HL-60/S4 treated with retinoic acid at 250 ng/mL for 4 days and 3 days (cell line): ENCODE measurements around the gene CPA2.
"Not testable (repeated sequence)": the region's sequence is repeated elsewhere in the genome, so short reads cannot be mapped to it uniquely, and the experiment has no call there.

Source experiments
- in situ Hi-C: fragments of 300-500 bp; cut with MboI; formaldehyde crosslinking; loops from 2 replicates; pipeline ENCODE4 v1.7.0; 2022; ENCODE audit warnings: low sequenced_read_pairs

The CPA2 gene

GRCh38 chr7:130305433-130306042 lies 38.9 kb downstream of the CPA2 start:
- in situ Hi-C loops: no loop called here

DNA sequence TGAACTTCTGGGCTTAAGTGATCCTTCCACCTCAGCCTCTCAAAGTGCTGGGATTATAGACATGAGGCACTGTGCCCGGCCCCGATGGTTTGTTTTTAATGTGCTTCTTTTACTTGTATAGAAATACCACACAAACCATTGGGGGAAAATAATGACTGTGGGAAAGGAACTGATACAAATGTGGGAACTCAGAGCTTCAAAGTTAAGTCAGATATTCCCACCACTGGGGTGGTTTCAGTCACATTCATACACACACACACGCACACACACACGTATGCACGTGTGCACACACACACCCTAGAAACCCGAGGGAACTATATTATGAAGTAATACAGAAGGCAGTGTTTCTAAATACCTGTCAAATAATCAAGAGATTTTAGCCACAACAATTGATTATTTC lies 43.3 kb downstream of the CPA2 start:
- in situ Hi-C loops: no loop called here

DNA sequence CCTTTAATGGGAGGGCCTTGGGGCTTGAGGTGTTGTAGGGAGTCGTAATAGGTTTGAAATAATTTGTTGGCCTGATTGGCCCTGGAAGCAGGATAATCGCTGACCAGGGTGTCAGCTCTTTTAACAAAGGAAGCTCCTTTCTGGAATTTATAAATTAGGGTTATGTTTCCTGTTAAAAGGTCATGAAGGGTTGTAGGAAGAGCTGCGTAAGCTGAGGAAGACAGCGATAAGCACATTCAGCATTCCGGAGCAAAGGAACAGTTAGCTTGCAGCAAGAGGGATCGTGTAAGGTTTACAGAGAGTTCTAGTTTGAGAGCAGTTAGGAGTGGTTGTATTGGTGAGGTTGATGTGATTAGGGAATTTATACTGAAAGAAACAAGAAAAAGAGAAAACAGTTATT lies 47.6 kb downstream of the CPA2 start:
- in situ Hi-C loops: no loop called here

DNA sequence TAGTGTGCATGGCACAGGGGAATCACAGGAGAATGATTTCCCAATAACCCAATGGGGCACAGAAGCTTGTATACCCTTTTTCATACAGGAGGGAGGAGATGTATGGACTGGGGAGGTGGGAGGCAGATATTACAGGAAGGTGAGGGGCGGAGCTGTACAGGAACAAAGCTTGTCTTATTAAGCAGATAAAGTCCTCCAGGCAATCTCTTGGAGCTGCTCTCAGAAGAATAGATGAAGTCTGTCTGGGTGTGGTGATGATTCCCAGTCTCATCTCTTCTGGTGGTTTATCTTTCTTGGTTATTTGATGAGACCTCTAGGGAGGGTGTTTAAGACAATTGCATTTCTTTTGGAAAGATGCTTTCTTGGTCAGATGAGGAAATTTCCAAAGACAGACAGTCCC lies 52.9 kb downstream of the CPA2 start:
- in situ Hi-C loops: no loop called here

DNA sequence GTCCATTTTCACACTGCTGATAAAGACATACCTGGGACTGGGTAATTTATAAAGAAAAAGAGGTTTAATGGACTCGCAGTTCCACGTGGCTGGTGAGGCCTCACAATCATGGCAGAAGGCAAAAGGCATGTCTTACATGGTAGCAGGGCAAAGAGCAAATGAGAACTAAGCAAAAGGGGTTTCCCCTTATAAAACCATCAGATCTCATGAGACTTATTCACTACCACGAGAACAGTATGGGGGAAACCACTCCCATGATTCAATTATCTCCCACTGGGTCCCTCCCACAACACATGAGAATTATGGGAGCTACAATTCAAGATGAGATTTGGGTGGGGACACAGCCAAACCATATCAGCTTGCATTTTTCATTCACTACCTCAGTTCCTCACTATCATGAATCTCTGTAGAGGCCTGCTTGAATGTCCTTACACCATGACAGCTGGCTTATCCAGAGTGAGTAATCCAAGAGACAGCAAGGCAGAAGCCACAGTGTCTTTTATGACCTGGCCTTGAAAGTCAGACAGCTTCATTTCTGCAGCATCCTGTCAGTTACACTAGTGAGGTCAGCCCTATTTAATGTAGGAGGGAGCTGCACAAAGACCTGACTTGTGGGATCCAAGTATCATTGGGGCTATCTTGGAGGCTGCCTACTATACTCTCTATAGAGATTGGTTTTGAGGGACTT lies 55.0 kb downstream of the CPA2 start:
- in situ Hi-C loops: not testable (repeated sequence)

DNA sequence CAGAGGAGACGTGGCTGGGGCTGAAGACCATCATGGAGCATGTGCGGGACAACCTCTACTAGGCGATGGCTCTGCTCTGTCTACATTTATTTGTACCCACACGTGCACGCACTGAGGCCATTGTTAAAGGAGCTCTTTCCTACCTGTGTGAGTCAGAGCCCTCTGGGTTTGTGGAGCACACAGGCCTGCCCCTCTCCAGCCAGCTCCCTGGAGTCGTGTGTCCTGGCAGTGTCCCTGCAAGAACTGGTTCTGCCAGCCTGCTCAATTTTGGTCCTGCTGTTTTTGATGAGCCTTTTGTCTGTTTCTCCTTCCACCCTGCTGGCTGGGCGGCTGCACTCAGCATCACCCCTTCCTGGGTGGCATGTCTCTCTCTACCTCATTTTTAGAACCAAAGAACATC lies 56.0 kb downstream of the CPA2 start:
- in situ Hi-C loops: no loop called here

DNA sequence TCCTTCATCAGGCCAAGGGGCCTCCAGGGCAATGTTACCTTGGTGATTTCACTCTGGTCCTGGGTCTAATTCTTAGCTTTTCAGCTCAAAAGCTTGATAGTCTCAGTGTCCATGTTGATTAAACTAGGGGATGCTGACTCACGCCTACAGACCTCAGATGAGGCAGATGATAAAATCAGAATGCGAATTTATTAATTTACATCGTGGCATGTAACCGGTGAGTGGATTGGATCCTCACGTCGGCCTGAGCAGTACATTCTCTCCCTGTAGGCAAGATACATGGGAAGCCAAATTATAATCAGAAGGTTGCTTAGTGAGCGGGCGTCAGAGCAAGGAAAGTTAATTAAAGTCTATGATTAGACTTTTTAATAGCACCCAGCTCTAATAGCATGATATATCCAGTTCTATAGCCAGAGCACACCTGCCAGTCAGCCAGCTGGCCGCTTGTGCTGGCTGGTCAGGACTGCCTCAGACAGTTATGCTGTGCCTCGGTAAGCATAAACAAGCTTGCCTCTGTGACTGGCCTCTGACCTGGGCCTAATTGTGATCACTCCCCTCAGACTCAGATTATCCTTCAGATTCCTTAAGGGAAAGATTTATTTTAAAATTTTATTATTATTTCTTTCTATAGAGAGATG lies 57.8 kb downstream of the CPA2 start:
- in situ Hi-C loops: no loop called here

DNA sequence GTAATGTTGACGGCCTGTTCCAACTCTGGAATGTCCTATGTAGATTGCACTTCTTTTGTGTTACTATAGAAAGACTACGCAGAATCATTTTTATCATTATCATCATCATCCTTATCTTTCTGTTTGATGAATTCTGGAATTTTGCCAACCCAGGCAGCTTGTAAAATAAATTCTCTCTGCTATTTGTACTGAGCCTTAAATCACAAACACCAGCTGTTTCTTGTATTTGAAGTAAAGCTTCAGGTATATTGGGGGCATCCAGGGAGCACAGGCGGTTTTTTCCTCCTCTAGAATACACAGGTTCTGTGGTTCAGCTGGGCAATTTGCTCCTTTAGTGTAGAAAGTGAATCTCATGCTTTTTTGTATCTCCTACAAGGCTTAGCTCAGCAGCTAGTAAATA lies 63.0 kb downstream of the CPA2 start:
- in situ Hi-C loops: no loop called here

DNA sequence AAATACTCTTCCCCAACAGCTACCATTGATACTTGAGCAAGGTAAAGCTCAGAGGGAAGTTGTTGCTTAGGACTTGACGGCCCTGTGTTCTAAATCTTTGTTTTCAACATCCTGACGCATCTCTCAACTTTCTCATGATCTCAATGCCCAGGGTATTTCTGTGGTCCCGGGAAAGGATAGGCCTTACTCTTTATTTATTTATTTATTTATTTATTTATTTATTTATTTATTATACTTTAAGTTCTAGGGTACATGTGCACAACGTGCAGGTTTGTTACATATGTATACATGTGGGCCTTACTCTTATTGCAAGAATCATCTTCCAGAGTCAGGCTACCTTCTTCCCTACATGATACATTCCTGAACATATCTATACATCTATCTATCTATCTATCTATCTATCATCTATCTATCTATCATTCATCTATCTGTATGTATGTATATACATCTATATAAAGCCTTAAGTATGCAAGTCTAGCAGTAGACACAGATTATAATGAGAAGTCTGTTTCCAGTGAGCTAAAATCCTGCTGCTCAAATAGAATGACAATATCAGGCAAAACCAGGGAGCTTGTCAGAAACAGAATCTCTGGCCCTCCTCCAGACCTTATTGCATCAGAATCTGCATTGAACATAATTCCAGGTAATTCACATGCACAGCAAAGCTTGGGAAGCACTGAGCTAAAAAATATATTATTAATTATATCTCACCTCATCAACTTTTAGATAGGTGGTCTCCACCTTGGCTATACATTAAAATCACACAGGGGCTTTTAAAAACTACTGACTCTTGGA lies 65.8 kb downstream of the CPA2 start:
- in situ Hi-C loops: no loop called here

- in situ Hi-C loops: no loop called here
Measured at GRCh38 chr7:130333832-130334231, 67.2 kb downstream of the CPA2 start.

DNA sequence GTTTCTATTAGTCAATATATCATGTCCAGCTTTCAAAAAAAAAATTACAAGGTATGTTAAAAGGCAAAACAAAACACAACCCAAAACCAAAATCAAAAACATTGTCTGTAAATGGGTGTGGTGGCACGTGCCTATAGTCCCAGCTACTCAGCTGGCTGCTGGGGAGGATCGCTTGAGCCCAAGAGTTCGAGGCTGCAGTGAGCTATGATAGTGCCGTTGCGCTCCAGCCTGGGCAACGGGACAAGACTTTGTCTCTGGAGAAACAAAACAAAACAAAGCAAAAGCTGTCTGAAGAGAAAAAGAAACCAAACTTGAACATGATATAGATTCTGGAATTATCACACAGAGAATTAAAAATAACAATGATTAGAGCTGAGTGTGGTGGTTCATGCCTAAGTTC lies 67.6 kb downstream of the CPA2 start:
- in situ Hi-C loops: no loop called here

DNA sequence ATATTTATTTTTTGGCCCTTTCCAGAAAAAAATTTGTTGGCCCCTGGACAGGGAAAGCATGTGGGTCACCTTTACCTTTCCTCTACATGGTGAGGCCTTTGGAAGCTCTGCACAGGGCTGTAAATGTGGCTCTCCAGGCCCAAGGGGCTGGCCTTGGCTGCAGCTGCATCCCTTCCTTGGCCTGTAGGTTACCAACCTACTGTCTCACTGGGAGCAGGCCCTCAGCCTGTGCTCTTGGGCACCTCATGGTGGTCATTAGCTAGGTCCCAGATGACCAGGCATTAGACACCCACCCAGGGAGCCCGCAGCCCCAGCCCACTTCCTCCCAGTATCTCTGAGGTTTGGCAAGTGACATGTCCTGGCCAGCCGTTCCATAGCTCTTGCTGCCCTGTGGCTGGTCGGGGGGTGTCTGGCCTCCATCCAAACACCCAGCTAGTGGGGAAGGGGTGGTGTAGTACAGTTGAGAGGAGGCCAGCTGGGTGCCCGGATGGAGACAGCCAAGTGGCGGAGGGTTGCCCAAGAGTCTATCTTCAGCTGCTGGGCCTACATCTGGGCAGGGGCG lies 70.8 kb downstream of the CPA2 start:
- in situ Hi-C loops: no loop called here

DNA sequence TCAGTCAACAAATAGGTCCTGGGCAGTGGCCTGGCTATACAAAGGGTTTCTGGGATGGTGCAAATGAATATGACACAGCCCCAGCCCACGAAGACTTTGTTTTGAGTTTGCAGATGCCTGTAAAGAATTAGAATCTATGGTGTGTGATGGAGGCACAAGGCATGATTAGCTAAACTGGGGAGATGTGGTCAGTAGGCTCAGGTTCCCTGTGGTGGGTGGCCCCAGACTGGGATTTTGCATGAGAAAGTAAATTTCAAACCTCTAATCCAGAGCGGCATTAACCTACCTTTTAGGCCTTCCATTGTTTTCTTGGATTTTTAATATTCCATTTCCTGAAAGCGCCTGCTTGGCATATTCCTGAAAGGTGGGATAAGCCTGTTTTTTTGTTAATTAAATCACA lies 71.6 kb downstream of the CPA2 start:
- in situ Hi-C loops: no loop called here
